ENCODE data around the gene NUTM2E.
"Not testable (repeated sequence)": the region's sequence is repeated elsewhere in the genome, so short reads cannot be mapped to it uniquely, and the experiment has no call there.

The NUTM2E gene, protein sequence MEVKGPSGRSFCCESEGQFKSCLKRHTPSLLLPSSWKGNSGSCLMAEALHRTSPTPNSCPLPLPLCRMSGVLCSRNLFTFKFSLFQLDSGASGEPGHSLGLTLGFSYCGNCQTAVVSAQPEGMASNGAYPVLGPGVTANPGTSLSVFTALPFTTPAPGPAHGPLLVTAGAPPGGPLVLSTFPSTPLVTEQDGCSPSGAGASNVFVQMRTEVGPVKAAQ (N-terminal part only)

DNA sequence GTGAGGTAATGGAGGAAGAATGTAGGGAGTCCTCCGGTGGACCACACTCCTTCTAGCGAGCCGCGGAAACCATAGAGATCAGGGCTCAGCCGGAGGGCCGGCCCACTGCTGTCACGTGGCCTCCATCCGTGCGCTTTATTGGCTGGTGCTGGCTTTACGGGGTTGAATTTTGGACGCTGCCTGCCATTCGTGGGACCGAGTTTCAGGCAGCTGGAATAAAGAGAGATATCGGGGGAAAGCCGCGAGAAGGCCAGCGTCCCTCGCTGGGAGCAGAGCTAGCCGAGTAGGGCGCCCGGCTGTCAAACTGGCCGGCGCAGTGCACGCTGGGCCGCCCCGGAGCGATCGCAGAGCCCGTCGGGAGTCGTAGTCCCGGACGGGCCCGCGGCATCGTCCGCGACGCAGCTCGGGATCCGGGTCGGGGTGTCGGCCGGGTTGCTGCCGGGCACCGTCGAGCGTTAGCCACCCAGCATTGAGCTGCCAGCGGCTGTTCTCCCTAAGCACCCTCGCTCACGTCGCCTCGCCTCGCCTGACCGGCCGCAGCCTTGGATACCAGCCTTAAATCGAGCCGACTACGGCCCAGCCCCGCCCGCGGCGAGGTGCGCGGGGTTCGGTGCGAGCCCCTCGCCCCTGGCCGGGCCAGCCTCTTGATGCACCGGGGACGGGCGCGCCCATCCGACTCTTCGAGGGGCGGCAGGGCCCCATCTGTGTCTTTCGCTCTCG is at the start of gene NUTM2E:
TSS of gene NUTM2E (plus strand) at position 244 of the 720 bp plus-strand sequence. CDS start 15,002 bp downstream, outside the sequence.
- not testable (repeated sequence) for DNase-seq

DNA sequence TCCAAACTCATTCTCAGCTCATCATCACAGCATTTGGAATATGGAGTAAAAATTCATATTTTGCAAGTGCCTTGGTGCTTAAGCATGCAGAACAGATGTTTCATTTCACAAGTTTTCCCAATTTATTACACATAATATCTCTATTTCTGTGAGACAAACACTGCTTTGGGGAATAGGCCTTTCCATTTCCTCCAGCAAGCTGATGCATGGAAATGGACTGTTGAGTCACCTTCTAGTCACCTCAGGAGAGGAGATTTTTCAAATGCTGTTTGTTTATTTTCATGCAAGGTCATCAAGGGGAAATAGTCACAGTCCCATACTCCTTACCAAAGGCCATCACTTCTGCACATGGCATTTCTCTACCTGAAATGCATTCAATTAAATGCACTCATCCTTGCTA is 48.5 kb upstream of the NUTM2E start:
- not testable (repeated sequence) for DNase-seq

DNA sequence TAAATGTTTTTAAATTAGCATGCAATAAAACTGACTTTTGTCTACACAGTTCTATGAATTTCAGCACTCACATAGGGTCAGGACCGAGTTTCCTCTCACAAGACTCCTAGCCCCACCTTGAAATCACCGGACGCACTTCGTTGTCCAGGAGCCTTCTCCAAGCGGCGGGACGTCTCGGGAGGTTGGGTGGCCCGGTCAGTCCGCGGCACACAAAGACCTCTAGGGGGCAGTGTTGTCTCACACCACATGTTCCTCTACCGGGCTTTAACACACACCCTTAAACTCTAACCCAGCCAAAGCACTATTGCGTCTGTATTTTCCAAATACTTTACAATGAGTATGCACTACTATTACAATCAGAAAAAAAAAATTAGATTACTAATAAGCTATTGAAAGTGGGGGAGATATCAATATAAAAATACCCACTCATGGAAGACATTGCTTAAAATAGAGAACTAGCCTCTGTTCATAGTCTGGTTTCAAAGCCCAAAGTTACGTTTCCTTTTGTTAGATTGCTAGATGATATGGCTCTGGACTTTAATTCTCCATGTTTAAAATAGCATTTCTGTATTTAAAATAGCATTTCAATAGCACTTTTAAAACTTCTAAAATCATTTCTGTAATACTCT is 47.1 kb upstream of the NUTM2E start:
- DNase-seq = not testable (repeated sequence)

DNA sequence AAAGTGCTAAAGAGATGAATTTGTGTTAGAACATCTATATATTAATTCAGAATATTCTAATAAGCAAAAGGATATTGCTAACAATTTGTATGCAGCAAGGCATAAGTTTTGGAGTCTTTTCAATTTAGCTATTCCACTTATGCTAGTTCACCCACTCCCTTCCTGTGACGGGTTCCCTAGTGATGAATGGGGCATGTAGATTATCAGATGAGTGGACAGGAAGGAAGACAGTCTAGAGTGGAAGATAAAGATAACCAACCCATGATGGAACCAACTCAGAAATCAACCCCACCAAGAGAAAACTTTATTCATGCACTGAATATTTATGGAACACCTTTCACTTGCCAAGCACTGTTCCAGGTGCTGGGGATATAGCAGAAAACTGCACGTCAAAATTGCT is 46.5 kb upstream of the NUTM2E start:
- not testable (repeated sequence) for DNase-seq

DNA sequence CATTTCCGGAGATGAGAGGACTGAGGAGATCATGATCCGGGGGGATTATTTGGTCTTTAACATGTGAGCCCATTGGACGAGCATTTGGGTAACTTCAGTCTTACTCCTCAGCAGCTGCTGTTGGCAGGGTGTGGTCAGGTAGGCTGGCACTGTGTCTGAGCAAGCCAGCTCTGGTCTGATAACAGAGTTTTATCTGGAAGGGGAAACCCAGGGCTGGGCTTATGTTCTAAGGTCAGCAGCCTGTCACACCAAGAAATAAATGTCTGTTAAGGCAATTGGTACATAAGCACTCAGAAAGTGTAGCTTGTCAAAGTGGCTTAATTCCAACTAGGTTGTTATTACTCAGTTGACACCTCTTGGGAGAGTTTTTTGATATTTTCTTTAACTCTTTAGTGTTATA is 45.0 kb upstream of the NUTM2E start:
- not testable (repeated sequence) for DNase-seq

DNA sequence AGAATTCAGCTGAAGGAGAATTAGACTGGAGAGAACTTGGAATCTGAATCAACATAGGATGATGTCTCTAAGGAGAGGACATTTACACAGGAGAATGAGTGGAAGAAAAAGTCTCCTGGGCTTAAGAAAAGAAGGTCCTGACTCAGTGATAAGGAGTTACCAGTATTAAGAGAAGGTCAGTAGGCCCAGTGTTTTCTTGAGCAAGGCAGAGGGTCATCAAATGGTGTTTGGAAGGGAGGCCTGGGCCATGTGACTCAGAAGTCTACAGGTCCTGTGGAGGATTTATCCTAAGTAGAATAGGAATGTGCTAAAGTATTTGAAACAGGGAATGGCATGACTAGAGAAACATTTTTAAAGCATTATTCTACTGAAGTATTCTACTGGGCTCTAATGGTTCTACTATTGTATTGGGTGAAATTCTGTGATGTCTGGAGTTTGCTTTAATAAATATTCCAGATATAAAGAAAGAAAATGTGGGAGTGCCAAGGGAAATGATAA is 39.0 kb upstream of the NUTM2E start:
- DNase-seq = not testable (repeated sequence)

DNA sequence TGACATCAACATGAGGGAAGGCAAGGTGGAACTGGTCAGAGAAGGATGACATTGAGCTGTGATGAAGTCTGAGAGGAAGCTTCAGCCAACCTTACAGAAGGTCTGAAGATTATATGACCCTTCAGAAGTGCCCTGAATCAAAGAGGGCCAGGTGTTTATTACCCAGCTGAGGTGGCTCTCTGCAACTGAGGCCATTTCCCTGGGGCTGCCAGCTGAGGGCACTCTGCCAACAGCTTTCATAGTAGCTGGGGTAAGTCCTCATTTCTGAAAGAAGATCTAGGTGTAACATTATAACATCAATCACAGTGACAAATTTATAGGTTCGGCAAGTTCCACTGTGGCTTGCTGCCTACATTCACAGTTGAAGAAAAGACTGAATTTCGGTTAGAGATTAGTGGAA is 37.2 kb upstream of the NUTM2E start:
- DNase-seq = not testable (repeated sequence)

DNA sequence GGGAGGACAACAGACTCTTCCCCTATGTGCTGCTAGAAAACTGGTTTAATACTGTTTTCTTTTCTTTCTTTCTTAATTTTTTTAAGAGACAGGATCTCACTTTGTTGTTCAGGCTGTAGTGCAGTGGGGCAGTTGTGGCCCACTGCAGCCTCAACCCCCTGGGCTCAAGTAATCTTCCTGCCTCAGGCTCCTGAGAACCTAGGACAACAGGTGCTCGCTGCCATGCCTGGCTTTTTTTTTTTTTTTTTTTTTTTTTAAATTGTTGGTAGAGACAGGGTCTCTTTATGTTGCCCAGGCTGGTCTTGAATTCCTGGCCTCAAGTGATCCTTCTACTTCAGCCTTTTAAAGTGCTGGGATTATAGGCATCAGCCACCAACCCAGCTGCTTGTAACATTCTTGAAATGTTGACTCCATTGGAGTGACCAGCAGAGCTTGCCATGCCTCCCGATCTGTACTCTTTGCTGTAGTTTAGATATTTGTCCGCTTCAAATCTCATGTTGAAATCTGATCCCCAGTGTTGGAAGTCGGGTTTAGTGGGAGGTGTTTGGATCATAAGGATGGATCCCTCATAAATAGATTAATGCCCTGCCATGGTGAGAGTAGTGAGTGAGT is 34.5 kb upstream of the NUTM2E start:
- not testable (repeated sequence) for DNase-seq

DNA sequence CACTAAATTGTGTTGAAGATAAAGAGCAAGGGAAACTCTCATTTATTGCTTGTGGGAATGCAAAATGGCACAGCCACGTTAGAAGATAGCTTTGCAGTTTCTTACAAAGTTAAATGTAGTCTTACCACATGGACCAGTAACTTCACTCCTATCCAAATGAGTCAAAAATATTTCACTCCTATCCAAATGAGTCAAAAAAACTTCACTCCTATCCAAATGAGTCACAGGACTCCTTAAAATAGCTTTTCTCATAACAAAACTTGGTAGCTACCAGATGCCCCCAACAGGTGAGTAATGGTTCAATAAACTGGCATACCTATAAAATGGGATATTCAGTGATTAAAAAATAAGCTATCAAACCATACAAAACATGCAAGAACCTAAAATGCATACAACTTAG is 27.2 kb upstream of the NUTM2E start:
- DNase-seq = not testable (repeated sequence)

DNA sequence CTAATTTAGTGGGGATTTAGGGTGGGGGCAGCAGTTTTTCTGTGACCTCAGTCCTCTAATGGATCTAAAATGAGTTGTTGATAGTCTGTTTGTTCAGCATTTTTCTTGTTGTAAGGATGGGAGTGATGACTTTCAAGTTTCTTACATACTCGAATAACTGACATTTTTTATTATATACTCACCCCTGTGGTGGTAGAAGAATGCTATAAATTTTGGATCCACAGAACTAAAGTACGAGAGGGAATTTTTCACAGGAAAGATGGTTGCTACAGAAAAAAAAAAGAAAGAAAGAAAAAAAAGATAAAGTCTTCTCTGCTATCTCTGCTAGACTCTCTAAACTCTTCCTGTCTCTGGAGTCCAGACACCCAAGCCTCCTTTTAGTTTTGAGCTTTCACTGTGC is 20.7 kb upstream of the NUTM2E start:
- not testable (repeated sequence) for DNase-seq

DNA sequence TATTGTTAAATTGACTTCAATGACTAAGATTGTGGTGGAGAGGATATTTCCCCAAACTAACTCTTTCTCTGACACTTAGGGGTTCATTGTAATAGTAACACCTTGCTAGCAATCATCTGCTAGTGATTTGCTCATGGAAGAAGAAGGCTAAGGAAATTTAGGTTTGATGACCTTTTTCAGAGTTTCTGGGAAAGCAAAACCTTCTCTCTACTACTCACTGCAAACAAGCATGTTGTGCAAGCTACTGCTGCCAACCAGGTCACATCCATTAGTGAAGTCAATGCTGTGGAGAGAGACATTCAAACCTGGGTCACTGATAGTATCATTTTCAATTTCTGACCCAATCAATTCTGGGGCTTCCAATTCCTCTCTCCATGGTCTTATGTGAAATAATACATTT is 14.6 kb upstream of the NUTM2E start:
- DNase-seq = not testable (repeated sequence)

DNA sequence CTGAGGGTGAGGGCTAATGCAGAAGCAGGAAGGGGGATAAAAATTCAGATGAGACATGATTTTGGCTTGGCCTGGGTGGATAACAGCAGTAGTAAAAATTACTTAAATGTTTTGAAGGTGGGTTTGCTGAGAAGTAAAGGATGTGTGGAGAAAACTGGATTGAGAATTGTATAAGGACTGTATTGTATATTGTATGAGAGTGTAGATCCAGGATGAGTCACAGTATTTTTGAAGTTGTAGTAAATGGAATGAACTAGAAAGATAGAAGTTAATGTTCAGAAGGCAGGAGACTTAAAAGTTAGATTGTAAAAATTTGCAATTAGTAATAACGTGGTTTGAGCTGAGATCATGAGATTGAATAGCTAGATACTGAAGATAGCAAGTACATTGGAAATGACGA is 10.2 kb upstream of the NUTM2E start:
- DNase-seq = not testable (repeated sequence)

DNA sequence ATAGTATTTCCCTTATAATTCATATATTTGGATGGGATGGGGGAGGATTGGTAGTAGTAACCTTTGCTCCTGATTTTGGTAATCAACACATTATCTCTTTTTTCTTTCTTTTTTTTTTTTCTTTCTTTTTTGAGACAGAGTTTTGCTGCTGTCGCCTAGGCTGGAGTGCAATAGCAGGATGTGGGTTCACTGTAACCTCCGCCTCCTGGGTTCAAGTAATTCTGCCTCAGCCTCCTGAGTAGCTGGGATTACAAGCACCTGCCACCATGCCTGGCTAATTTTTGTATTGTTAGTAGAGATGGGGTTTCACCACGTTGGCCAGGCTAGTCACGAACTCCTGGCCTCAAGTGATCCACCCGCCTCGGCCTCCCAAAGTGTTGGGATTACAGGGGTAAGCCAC is 3.2 kb upstream of the NUTM2E start:
- not testable (repeated sequence) for DNase-seq

DNA sequence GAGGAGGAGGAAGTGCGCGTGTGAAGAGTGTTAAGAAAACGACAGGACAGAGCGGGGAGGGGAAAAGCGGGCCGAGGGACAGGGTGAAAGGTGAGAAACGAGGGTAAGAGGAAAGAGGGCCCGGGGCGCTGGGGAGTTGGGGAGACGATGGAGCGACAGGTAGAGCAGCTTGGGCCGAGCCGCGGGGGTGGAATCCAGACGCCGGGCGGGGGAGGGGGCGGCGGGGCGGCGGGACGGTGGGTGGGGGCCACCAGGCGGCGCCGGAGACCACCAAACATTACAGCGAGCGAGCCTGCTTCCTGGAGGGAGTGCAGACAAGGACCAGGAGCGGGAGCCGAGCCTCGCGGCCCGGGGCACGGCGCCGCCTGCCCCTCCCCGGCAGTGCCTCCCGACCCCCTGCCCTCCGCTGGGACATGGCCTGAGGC is 940 bp upstream of the NUTM2E start:
- DNase-seq = not testable (repeated sequence)

DNA sequence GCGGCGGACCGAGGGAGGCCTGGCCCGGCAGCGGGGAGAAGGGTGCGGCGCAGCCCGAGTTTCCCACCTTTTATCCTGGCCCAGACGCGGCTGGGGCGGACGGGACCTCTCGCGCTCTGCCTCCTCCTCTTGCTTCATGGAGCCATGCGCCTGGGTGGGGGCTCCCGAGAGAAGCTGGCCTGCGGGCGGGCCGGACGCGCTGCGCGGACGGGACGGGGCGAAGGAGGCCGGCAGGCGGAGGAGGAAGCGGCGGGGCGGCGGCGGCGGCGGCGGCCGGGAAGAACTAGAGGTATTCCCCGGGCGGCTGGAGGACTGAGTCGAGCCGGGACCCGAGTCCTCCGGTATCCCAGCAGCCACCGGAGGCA is 426 bp upstream of the NUTM2E start:
- not testable (repeated sequence) for DNase-seq

DNA sequence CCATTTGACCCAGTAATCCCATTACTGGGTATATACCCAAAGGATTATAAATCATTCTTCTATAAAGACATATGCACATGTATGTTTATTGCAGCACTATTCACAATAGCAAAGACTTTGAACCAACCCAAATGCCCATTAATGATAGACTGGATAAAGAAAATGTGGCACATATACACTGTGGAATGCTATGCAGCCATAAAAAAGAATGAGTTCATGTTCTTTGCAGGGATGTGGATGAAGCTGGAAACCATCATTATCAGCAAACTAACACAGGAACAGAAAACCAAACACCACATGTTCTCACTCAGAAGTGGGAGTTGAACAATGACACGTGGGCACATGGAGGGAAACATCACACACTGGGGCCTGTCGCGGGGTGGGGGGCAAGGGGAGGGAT is 7.3 kb downstream of the NUTM2E start:
- DNase-seq = not testable (repeated sequence)

DNA sequence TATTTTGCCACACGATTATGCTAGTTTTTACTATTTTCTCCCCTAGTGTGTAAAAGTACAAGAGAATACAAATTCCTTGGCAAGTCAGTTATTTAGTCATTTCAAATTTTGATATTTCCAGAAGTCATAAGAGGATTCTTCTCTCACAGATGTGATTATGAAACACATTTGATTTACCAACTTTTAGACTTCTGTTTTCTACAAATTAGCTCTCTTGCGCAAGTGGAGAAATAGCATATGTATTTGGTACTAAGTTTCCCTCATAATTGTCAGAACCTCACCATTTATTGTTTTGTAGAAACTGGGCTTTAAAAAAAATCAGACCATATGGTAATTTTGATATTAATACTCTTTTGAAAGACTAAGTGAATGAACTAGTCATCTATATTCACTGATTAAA is 9.4 kb downstream of the NUTM2E start:
- not testable (repeated sequence) for DNase-seq

DNA sequence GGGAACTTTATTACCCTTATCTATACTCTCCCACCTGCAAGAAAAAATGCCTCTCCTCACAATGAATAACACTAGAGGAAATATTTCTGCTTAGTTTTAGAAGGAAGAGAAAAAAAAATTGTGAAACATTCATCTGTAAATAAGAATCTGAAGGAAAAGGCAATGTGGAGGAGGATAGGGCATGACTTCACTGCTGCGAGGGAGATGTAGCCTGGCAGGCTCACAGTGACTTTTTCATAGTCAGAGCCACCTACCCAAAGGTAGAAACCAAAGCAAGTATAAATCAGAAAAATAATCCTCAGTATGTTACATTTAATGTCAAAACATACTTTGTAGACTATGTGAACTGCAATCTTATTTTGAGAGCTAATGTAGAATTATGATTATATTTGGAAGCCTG is 10.4 kb downstream of the NUTM2E start:
- DNase-seq = not testable (repeated sequence)

DNA sequence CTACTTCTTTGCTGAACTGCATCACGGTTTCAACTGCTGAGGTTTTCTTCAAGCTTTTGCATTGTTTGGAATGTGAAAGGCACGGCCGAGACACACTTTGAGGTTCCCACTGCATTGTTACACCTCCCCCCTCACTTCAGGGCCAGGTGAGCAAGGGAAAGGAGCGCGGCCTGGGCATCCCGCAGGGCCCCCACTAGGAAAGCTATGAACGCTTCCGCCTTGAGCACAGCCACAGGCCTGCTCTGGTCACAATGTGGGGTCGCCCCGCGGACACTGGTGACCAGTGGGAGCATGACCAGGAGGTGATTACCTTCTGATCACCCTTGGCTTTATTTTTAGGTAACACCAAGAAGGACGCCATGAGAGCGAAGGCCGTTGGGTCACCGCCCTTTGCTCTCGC is 11.9 kb downstream of the NUTM2E start:
- DNase-seq = not testable (repeated sequence)

DNA sequence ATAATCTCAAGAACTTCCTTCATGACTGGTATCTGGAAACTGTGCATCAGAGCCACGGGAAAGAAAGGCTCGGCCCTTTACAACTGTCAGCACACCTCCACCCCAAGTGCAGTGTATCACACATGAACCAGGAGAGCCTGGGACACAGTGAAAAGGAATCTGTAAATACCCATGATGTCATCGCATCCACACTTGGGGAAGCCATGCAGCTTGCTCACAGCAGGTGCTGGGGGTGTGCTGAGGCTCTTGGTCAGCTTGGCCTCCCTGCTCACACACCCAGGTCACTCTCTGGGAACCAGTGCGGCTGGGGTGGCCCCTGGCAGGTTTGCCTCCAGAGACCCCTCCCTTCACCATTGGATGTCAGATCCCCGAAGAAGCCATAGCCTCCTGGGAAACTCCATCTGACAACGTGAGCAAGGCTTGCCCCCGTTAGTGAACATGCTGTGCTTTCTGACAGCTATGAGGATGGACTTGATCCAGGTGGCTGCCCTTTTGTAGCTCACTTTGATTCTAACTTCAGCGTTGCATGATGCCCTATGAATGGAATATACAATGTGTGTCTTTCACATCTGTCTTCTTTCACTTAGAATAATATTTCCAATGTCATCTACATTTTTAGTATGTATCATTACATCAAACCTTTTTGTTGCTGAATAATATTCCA is 26.8 kb downstream of the NUTM2E start:
- not testable (repeated sequence) for DNase-seq

DNA sequence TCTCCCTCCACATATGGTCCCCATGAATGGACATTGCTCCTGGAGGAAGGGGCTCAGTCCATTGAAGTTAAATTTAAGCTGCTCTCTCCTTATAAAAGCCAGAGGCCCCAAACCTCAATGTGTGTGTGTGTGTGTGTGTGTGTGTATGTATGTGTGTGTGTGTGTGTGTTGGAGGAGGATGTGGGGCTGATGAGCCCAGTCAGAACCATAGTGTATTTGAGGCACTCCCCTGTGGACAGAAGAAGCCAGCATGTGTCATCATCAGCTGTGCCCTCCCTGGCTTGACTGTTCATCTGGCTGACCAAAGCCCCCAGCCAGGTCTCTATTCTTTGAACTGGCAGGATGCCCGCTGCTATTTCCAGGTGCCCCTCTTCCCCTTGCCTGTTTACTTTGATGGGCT is 35.7 kb downstream of the NUTM2E start:
- DNase-seq = not testable (repeated sequence)

DNA sequence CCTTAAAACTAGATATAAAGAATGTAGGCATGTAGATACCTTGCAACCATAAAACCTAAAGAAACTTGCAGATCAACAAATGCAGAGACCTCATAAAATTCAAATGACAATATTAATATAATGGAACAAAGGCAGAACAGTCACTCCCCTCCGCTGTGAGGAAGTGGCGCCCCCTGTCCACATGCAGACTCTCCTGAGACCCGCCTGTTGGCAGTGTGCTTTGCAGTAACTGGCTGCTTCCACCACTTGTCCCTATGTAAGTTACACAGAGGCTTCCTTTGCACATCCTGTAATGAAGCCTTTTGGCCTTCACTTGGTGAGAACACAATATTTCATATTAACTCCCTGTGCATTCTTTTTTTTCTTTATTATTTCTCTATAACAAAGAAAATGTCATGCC is 36.3 kb downstream of the NUTM2E start:
- not testable (repeated sequence) for DNase-seq

All from NCI-H1436 treated with DMSO at 0.1 percent for 48 hours (cell line).